Mucosa of stomach (tissue), 1 donor: ENCODE data around the gene TRAPPC2L.
"Not testable (repeated sequence)": the region's sequence is repeated elsewhere in the genome, so short reads cannot be mapped to it uniquely, and the experiment has no call there.

ENCODE experiments used
- H3K27me3 ChIP-seq: one replicate; pipeline ENCODE4 v1.7.0; 2013; ENCODE audit warnings: mild to moderate bottlenecking, low read length; ENCODE audit not compliant: control insufficient read depth, insufficient read depth
- H3K36me3 ChIP-seq: one replicate; pipeline ENCODE4 v1.7.0; 2013; ENCODE audit warnings: low read length; ENCODE audit not compliant: control insufficient read depth, insufficient read depth
- H3K4me1 ChIP-seq: one replicate; pipeline ENCODE4 v1.7.0; 2013; ENCODE audit warnings: mild to moderate bottlenecking, low read length; ENCODE audit not compliant: control insufficient read depth, insufficient read depth
- H3K4me3 ChIP-seq: one replicate; pipeline ENCODE4 v1.7.0; 2013; ENCODE audit warnings: low read length
- H3K9ac ChIP-seq: one replicate; pipeline ENCODE4 v1.7.0; 2013; ENCODE audit warnings: mild to moderate bottlenecking, low read length, moderate library complexity
- H3K9me3 ChIP-seq: one replicate; pipeline ENCODE4 v1.7.0; 2013; ENCODE audit warnings: mild to moderate bottlenecking, low read length, moderate library complexity; ENCODE audit not compliant: control insufficient read depth
- donor health status: Pancreatic carcinoma.

The TRAPPC2L gene

DNA sequence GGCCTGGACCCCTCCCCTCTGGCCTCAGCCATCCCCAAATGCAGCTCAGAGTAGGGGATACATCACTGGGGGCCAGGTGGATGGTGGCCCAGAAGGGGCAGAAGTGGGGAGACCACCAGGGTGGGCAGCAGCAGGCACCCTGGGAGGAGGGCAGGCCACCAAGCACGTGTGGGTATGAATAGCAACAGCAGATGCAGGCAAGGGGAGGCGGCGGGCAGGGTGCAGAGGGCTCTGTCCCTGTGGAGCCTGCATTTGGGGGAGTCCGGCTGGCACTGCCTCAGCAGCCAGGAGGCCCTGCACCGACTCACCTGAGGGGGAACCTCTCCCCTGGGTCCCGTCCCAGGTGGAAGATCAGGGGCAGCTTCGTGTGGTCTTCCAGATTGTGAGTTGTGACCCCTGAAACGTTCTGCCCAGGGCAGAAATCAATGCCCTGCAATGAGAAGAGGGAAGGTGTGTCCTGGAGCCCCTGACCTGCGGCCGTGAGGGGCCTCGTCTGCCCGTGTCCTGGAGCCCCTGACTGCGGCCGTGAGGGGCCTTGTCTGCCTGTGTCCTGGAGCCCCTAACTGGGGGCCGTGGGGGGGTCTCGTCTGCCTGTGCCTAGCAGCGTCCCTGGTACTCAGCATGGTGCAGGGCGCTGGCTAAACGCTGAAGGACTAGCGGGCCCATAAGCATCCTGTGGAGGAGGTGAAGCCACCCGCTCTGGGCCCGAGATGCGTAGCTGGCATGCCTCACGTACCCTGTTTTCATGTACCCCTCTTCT is 34.5 kb upstream of the TRAPPC2L start:
- H3K9ac ChIP-seq = no peak overlapping the region
- H3K9me3 ChIP-seq = no peaks in the 10 kb centered on the region
- H3K4me3 ChIP-seq = no peak overlapping the region
- H3K27me3 ChIP-seq = no peaks in the 10 kb centered on the region
- H3K36me3 ChIP-seq = no peaks in the 10 kb centered on the region
- peaks cover 10% of the 10 kb centered on the region for H3K4me1 ChIP-seq

DNA sequence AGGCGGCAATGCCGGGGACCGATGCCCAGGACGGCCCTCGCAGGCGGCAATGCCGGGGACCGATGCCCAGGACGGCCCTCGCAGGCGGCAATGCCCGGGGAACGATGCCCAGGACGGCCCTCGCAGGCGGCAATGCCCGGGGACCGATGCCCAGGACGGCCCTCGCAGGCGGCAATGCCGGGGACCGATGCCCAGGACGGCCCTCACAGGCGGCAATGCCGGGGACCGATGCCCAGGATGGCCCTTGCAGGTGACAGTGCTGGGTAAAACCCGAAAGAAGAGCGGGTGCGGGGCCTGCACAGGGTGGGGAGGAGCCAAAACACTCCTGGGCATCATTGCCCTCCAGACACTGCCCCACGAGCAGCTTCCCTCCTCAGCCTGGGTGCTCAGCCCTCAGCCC is 33.3 kb upstream of the TRAPPC2L start:
- H3K4me1 ChIP-seq = peaks cover 10% of the 10 kb centered on the region
- H3K9me3 ChIP-seq, H3K4me3 ChIP-seq, H3K27me3 ChIP-seq, H3K9ac ChIP-seq, H3K36me3 ChIP-seq: not testable (repeated sequence)

DNA sequence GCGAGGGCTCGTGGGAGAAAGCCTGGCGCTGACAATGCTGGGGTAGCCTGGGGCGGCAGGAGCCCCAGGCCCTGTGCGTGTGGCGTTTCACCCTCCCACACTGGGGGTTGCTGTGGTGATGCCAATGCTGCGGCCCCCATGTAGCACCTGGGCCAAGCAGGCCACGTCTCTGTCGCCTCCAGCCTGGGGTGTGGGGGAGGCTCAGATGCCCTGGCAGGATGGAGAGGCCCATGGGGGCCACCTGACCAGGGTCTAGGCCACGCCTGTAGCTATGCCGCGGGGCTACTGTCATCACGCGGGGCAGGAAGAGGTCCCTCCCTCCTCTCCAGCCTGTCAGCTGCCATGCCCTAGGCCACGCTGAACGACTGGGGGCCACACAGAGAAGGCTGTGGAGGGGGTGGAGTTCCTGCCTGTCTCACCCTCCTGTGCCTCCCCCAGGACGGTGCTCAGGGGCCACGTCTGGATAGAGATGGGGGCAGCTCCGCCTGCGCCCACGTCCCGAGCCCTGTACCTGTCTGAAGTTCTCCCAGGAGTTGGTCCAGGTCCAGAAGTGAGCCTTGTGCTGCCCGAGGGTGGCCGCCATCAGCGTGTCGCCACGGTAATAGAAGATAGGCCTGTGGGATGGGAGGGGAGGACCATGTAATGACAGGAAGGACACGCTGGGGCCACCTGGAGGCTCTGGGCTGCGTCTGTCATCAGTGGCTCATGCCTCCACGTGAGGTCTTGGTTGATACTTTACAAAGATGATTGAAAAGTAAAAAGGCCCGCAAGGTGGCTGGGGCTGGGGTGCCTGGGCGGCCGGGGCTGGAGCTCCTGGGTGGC is 32.5 kb upstream of the TRAPPC2L start:
- H3K27me3 ChIP-seq = no peaks in the 10 kb centered on the region
- H3K9ac ChIP-seq = no peak overlapping the region
- H3K4me1 ChIP-seq = peaks cover 10% of the 10 kb centered on the region
- no peaks in the 10 kb centered on the region for H3K36me3 ChIP-seq
- H3K9me3 ChIP-seq = no peaks in the 10 kb centered on the region
- H3K4me3 ChIP-seq = no peak overlapping the region

DNA sequence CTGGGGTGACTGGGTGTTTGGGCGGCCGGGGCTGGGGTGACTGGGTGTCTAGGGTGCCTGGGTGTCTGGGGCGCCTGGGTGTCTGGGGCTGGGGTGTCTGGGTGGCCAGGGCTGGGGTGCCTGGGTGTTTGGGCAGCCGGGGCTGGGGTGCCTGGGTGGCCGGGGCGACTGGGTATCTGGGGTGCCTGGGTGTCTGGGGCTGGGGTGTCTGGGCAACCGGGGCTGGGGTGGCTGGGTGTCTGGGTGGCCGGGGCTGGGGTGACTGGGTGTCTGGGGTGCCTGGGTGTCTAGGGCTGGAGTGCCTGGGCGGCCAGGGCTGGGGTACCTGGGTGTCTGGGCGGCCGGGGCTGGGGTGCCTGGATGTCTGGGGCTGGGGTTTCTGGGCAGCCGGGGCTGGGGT is 31.8 kb upstream of the TRAPPC2L start:
- H3K36me3 ChIP-seq = no peaks in the 10 kb centered on the region
- no peaks in the 10 kb centered on the region for H3K9me3 ChIP-seq

DNA sequence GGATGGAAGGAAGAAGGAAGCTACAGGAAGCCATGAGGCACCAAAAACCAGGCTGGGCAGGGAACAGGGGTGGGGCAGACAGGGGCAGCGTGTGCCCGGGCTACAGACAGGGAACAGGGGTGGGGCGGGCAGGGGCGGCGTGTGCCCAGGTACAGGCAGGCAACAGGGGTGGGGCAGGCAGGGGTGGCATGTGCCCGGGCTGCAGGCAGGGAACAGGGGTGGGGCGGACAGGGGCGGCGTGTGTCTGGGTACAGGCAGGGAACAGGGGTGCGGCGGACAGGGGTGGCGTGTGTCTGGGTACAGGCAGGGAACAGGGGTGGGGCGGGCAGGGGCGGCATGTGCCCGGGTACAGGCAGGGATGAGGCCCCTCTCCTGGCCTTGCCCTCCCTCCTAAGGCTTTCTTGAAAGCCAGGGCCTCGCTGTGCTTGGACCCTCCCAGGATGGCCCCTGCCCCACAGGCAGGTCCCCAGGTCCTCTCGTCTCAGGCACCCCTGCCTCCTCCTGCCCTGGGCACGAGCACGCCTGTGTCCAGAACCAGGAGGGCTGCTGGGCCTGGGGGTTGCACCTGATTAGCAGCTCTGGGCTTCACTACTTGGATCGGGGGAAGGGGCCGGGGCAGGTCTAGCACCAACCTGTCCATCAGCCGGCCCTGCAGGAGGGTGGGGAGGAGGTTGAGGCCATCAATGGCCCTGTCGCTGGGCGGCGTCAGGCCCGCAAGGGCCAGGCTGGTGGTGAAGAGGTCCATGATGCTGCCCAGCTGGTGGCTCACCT is 30.7 kb upstream of the TRAPPC2L start:
- Histone ChIP-seq H3K36me3 (no peaks in the 10 kb centered on the region), H3K4me1 (peaks cover 10% of the 10 kb centered on the region), H3K9ac (no peak overlapping the region), H3K4me3 (no peak overlapping the region), H3K27me3 (no peaks in the 10 kb centered on the region), H3K9me3 (no peaks in the 10 kb centered on the region)

More for the DNA sequence above, 31.8 kb upstream of the TRAPPC2L start:
- H3K4me1 ChIP-seq = peaks cover 10% of the 10 kb centered on the region
- no peaks in the 10 kb centered on the region for H3K27me3 ChIP-seq
- no peak overlapping the region for H3K9ac ChIP-seq
- H3K4me3 ChIP-seq = no peak overlapping the region

DNA sequence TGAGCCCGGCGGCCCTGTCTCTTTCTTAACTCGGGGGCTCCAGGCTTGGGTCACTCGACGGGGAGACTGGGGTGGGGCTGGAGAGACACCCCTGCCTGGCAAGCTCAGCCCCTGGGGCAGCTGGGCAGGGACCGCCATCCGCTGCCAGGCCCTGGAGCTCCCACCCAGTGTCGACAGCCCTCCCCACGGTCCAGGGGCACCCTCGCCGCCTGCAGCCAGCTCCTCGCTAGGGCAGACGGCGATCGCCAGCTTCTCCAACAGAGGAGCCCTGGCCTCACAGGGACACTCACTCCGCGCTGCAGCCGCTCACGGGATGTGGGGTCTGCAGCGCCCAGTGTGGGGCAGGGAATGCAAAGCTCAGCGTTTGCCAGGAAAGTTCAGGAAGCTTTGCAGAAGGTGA is 29.2 kb upstream of the TRAPPC2L start:
- no peaks in the 10 kb centered on the region for H3K9me3 ChIP-seq
- H3K27me3 ChIP-seq = no peaks in the 10 kb centered on the region
- peaks cover 10% of the 10 kb centered on the region for H3K4me1 ChIP-seq
- no peak overlapping the region for H3K4me3 ChIP-seq
- no peak overlapping the region for H3K9ac ChIP-seq
- no peaks in the 10 kb centered on the region for H3K36me3 ChIP-seq

DNA sequence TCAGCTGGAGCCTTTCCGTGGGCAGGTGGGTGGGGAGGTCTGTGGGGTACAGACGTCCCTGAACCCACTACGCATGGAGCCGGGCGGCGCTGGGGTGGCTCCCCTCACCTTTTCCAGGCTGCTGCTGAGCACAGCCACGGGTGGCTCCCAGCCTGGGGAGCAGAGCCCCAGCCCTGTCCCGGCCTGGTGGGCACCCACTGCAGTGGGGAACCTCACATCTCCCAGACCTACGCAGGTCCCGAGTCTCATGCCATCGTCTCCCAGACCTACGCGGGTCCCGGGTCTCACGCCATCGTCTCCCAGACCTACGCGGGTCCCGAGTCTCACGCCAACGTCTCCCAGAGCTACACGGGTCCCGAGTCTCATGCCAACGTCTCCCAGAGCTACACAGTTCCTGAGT is 28.2 kb upstream of the TRAPPC2L start:
- no peaks in the 10 kb centered on the region for H3K27me3 ChIP-seq
- peaks cover 10% of the 10 kb centered on the region for H3K4me1 ChIP-seq
- H3K36me3 ChIP-seq = no peaks in the 10 kb centered on the region
- H3K4me3 ChIP-seq = no peak overlapping the region
- no peak overlapping the region for H3K9ac ChIP-seq
- H3K9me3 ChIP-seq = no peaks in the 10 kb centered on the region

DNA sequence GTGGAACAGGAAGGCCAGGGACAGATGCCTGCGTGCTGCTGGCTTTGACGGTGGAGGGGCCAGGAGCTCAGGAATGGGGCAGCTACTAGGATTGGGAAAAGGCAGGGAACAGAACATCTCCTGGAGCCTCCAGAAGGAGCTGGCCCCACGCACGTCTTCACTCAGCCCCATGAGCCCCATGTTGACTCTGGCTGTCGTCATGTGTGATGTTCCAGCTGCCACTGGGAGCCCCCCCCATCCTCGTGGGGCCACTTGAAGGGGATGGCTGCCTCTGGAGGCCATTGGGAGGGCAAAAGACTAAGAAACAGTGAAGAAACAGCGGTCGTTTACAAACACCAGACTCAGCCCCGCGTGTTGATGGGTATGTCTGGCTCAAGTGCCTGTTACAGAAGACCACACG is 26.7 kb upstream of the TRAPPC2L start:
- H3K4me1 ChIP-seq = peaks cover 10% of the 10 kb centered on the region
- no peaks in the 10 kb centered on the region for H3K27me3 ChIP-seq
- H3K4me3 ChIP-seq = no peak overlapping the region
- no peak overlapping the region for H3K9ac ChIP-seq
- H3K36me3 ChIP-seq = no peaks in the 10 kb centered on the region
- H3K9me3 ChIP-seq = no peaks in the 10 kb centered on the region

DNA sequence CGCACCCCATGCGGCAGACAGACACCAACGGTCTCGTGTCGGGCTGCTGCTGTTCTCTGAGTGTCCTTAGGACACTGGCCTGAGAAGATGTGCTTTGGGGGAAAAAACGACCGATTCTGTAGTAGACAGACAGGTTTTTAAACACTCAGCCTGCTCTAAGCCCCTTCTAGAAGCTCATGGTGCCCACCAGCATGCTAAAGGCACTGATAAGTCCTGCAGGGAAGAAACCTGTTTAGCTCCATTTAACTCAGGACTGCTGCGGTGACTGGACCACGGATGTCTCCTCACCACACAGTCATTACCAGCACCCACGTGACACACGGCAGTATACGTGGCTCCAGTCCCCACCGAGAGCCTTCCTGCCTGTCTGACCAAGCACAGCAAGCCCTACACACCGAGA is 26.1 kb upstream of the TRAPPC2L start:
- Histone ChIP-seq H3K27me3 (no peaks in the 10 kb centered on the region), H3K9me3 (no peaks in the 10 kb centered on the region), H3K4me1 (peaks cover 8% of the 10 kb centered on the region), H3K9ac (no peak overlapping the region), H3K36me3 (no peaks in the 10 kb centered on the region), H3K4me3 (no peak overlapping the region)

DNA sequence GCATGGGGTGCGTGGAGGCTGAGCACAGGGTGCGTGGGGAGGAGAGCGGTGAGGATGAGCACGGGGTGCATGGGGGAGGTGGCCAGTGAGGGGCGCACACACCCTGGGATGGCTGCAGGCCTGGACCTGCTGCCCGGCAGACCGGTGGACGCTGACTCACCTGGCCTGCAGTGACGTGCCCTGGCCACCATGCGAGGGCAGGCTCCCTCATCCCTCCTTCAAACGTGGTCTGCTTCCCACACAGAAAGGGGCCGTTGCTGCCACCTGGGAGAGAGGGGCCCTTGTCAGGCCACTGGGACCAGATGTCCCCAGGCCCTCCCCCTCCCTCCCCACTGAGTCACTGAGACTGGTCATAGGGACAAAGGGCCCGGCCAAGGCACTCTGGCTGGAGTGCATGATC is 25.1 kb upstream of the TRAPPC2L start:
- Histone ChIP-seq H3K27me3 (no peaks in the 10 kb centered on the region), H3K9ac (no peak overlapping the region), H3K4me3 (no peak overlapping the region), H3K36me3 (no peaks in the 10 kb centered on the region), H3K9me3 (no peaks in the 10 kb centered on the region), H3K4me1 (no peaks in the 10 kb centered on the region)

DNA sequence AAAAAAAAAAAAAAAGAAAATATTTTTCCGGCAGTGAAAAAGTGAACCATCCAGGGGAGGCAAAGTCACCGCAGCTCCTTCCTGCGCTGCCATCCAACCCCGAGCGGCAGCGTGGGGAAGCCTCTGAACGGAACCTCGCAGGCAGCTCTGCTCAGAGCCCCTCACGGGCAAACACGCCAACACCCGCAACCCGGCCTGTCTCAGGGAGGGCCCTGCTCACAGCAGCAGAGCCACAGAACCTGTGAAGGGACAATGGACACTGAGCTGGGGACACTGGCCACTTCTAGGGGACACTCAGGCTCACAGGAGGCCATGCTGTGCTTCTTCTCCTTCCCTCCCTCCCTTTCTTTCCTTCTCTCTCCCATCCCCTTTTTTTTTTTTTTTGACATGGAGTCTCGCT is 23.8 kb upstream of the TRAPPC2L start:
- no peaks in the 10 kb centered on the region for H3K36me3 ChIP-seq
- H3K27me3 ChIP-seq = no peaks in the 10 kb centered on the region
- no peak overlapping the region for H3K9ac ChIP-seq
- no peak overlapping the region for H3K4me3 ChIP-seq
- no peaks in the 10 kb centered on the region for H3K9me3 ChIP-seq
- H3K4me1 ChIP-seq = no peaks in the 10 kb centered on the region

DNA sequence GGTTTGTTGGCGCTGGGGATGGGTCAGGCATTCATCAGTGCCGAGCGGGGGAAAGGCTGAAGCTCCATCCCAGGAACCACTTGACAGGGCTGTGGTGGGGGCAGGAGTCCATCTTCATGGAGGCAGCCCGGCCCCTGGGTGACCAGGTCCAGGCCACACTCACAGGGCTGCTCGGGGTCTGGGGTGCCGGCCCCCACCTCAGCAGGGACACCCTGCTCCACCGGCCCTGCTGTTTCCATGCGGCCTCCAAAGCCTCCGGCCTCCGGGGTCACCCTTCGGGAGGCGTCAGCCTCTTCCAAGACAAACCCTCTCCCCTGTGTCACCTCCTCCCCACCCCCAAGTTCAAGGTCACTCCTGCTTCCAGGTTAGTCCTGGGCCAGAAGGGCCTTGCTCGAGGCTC is 22.3 kb upstream of the TRAPPC2L start:
- H3K9me3 ChIP-seq = no peaks in the 10 kb centered on the region
- no peaks in the 10 kb centered on the region for H3K27me3 ChIP-seq
- no peaks in the 10 kb centered on the region for H3K4me1 ChIP-seq
- H3K4me3 ChIP-seq = no peak overlapping the region
- H3K36me3 ChIP-seq = no peaks in the 10 kb centered on the region
- H3K9ac ChIP-seq = no peak overlapping the region
